ENCODE measurements around the gene TMEM121.

GRCh38 chr14:105508069-105508468 lies 18.3 kb upstream of the TMEM121 start:
- TF ChIP-seq, protein P1, sequence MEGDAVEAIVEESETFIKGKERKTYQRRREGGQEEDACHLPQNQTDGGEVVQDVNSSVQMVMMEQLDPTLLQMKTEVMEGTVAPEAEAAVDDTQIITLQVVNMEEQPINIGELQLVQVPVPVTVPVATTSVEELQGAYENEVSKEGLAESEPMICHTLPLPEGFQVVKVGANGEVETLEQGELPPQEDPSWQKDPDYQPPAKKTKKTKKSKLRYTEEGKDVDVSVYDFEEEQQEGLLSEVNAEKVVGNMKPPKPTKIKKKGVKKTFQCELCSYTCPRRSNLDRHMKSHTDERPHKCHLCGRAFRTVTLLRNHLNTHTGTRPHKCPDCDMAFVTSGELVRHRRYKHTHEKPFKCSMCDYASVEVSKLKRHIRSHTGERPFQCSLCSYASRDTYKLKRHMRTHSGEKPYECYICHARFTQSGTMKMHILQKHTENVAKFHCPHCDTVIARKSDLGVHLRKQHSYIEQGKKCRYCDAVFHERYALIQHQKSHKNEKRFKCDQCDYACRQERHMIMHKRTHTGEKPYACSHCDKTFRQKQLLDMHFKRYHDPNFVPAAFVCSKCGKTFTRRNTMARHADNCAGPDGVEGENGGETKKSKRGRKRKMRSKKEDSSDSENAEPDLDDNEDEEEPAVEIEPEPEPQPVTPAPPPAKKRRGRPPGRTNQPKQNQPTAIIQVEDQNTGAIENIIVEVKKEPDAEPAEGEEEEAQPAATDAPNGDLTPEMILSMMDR (conservative IDR thresholded peaks at IDR 0.05; ENCODE audit: low read depth, low read length), result no peak
- TF ChIP-seq EZH2 (IDR thresholded peaks at IDR 0.05; ENCODE audit: low read length, unreplicated experiment), result no peak
- no peak for TF ChIP-seq EZH2phosphoT487 (IDR thresholded peaks at IDR 0.05; ENCODE audit: borderline replicate concordance, low read length)

All from PC-3 (cell line).